T-helper 22 cell (primary cell): ENCODE results near the gene ANKS1A.
"Not testable (repeated sequence)": the region's sequence is repeated elsewhere in the genome, so short reads cannot be mapped to it uniquely, and the experiment has no call there.

Experiments
- DNase-seq: peaks from one replicate; pipeline ENCODE4 v3.0.0-alpha.2; 2020; ENCODE audit warnings: low read depth

Gene ANKS1A

GRCh38 chr6:35107761-35108160, 218.7 kb downstream of the ANKS1A start:
- DNase-seq, result not testable (repeated sequence)

- no peak for DNase-seq
Observed at GRCh38 chr6:35108309-35108885, 219.3 kb downstream of the ANKS1A start.

GRCh38 chr6:35120746-35121145, 231.7 kb downstream of the ANKS1A start:
- DNase-seq, result no peak

GRCh38 chr6:35124356-35124755, 235.3 kb downstream of the ANKS1A start:
- no peak for DNase-seq

- DNase-seq, result no peak
Observed at GRCh38 chr6:35128042-35128441, 239.0 kb downstream of the ANKS1A start.

- no peak for DNase-seq
Observed at GRCh38 chr6:35128496-35128895, 239.4 kb downstream of the ANKS1A start.

- no peak for DNase-seq
Observed at GRCh38 chr6:35136185-35136584, 247.1 kb downstream of the ANKS1A start.

GRCh38 chr6:35138191-35138590, 249.1 kb downstream of the ANKS1A start:
- DNase-seq, result not testable (repeated sequence)

GRCh38 chr6:35139470-35139869, 250.4 kb downstream of the ANKS1A start:
- no peak for DNase-seq

GRCh38 chr6:35139924-35140638, 251.0 kb downstream of the ANKS1A start:
- no peak for DNase-seq

GRCh38 chr6:35140639-35141006, 251.6 kb downstream of the ANKS1A start:
- DNase-seq, result no peak
